ENCODE measurements around the gene TSPAN3. TPM values are rescaled to one million over a fixed set of nuclear protein-coding genes. Genes with fewer than 3 reads are reported as not detected.

The TSPAN3 gene
- total RNA-seq, 2 experiments from 2014 or later: 14.7 to 15.5 TPM

DNA sequence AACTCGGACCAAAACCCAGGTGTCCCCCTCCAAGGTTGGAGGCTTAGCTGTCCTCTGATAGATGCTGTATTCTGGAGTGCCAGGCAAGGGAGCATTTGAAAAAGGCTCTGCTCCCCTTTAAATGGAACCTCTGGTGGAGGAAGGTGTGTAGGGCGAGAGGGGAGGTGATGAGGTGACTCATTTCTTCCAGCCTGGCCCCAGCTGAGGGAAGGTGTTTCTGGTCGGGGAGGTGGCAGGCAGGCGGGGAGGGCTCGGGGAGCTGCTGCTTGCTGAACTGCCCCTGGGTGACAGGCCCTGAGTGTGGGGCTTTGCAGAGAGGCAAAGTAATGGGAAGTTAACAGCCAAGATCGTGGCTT, 57.2 kb downstream of the TSPAN3 start:
- intact Hi-C loops (cut with DNase I, micrococcal nuclease): loop anchor here (2.0 to 5.0 kb wide), 2 partner anchors 17 to 41 kb away; no protein-coding TSS in a partner anchor
- DNase-seq (peak; percentile 52 to 92 (median 82)), ATAC-seq (ENCODE audit: poor library complexity) (peak; percentile 85)
- Histone ChIP-seq H3K4me3 (ENCODE audit: low read length) (peak overlapping the region; percentile 21), H3K27ac (ENCODE audit: low read depth in 1 of 2, low read length in 2 of 2) (peak overlapping the region; percentile 50 to 76), H3K9me3 (ENCODE audit: control insufficient read depth in 1 of 2, insufficient read depth in 1 of 2, low read length in 2 of 2) (no peaks in the 10 kb centered on the region), H3K27me3 (ENCODE audit: control insufficient read depth in 1 of 2, insufficient read depth in 2 of 2, low read length in 2 of 2) (no peaks in the 10 kb centered on the region), H3K36me3 (ENCODE audit: insufficient read depth, low read length) (peaks cover 39% of the 10 kb centered on the region), H3K4me1 (ENCODE audit: insufficient read depth, low read length) (peaks cover 99% of the 10 kb centered on the region)
- no peaks in the 10 kb centered on the region for H3K9me3 Mint-ChIP-seq
- H3K27me3 Mint-ChIP-seq: no peaks in the 10 kb centered on the region
- peak overlapping the region; percentile 88 for H3K4me3 Mint-ChIP-seq
- CTCF ChIA-PET: interaction anchor here (0.6 to 2.1 kb wide), 7 partner anchors 8 to 75 kb away, joined by 3 to 7 read pairs (median 5); partner anchors contain the start of gene PSTPIP1
- TF ChIP-seq, protein P1, sequence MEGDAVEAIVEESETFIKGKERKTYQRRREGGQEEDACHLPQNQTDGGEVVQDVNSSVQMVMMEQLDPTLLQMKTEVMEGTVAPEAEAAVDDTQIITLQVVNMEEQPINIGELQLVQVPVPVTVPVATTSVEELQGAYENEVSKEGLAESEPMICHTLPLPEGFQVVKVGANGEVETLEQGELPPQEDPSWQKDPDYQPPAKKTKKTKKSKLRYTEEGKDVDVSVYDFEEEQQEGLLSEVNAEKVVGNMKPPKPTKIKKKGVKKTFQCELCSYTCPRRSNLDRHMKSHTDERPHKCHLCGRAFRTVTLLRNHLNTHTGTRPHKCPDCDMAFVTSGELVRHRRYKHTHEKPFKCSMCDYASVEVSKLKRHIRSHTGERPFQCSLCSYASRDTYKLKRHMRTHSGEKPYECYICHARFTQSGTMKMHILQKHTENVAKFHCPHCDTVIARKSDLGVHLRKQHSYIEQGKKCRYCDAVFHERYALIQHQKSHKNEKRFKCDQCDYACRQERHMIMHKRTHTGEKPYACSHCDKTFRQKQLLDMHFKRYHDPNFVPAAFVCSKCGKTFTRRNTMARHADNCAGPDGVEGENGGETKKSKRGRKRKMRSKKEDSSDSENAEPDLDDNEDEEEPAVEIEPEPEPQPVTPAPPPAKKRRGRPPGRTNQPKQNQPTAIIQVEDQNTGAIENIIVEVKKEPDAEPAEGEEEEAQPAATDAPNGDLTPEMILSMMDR (IDR thresholded peaks at IDR 0.05): no peak
- peak overlapping the region; percentile 98 for H3K27ac Mint-ChIP-seq
- POLR2A ChIA-PET: interaction anchor here (0.8 to 8.5 kb wide), 7 partner anchors 9 to 83 kb away, joined by 3 to 124 read pairs (median 5); partner anchors contain the start of gene PSTPIP1
- H3K36me3 Mint-ChIP-seq (ENCODE audit: low read depth): peaks cover 58% of the 10 kb centered on the region
- peaks cover 85% of the 10 kb centered on the region for H3K4me1 Mint-ChIP-seq (ENCODE audit: low read depth)

DNA sequence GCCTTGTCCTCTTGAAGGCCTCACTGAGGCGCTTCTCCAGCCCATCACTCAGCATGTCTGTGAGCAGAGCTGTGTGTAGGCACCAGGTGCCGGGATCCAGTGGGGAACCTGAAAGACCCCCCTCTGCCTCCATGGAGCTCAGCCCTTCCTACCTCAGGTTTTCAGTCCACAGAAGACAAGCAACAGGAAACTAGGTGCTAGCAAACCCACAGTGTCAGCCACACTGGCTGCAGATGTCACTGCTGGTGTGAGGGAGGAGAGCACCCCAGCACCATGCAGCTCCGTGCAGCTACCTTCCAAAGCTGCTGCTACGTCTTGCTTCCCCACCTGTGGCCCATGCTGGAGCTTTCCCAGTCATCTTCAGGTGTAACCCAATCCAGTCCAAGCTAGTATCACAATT, 58.0 kb downstream of the TSPAN3 start:
- peaks cover 34% of the 10 kb centered on the region for H3K36me3 ChIP-seq (ENCODE audit: insufficient read depth, low read length)
- TF ChIP-seq, protein P1 (IDR thresholded peaks at IDR 0.05): no peak
- Mint-ChIP-seq H3K27ac (peak overlapping the region; percentile 98), H3K27me3 (no peaks in the 10 kb centered on the region), H3K4me3 (peak overlapping the region; percentile 79), H3K36me3 (ENCODE audit: low read depth) (peaks cover 53% of the 10 kb centered on the region), H3K4me1 (ENCODE audit: low read depth) (peaks cover 83% of the 10 kb centered on the region), H3K9me3 (no peaks in the 10 kb centered on the region)
- peaks cover 99% of the 10 kb centered on the region for H3K4me1 ChIP-seq (ENCODE audit: insufficient read depth, low read length)
- intact Hi-C loops (cut with DNase I, micrococcal nuclease): loop anchor here (2.0 to 5.0 kb wide), 2 partner anchors 16 to 41 kb away; no protein-coding TSS in a partner anchor
- H3K9me3 ChIP-seq (ENCODE audit: control insufficient read depth in 1 of 2, insufficient read depth in 1 of 2, low read length in 2 of 2): no peaks in the 10 kb centered on the region
- H3K27me3 ChIP-seq (ENCODE audit: control insufficient read depth in 1 of 2, insufficient read depth in 2 of 2, low read length in 2 of 2): no peaks in the 10 kb centered on the region
- peak overlapping the region; percentile 21 for H3K4me3 ChIP-seq (ENCODE audit: low read length)
- peak overlapping the region; percentile 46 to 76 for H3K27ac ChIP-seq (ENCODE audit: low read depth in 1 of 2, low read length in 2 of 2)
- ATAC-seq (ENCODE audit: poor library complexity): peak; percentile 71
- DNase-seq: peak; percentile 28 to 81 (median 54)
- ChIA-PET CTCF (interaction anchor here (0.6 to 2.1 kb wide), 5 partner anchors 9 to 39 kb away, joined by 3 to 7 read pairs (median 6); no protein-coding TSS in a partner anchor), POLR2A (interaction anchor here (0.7 to 8.5 kb wide), 7 partner anchors 9 to 28 kb away, joined by 3 to 124 read pairs (median 5); partner anchors contain the start of gene PSTPIP1)

DNA sequence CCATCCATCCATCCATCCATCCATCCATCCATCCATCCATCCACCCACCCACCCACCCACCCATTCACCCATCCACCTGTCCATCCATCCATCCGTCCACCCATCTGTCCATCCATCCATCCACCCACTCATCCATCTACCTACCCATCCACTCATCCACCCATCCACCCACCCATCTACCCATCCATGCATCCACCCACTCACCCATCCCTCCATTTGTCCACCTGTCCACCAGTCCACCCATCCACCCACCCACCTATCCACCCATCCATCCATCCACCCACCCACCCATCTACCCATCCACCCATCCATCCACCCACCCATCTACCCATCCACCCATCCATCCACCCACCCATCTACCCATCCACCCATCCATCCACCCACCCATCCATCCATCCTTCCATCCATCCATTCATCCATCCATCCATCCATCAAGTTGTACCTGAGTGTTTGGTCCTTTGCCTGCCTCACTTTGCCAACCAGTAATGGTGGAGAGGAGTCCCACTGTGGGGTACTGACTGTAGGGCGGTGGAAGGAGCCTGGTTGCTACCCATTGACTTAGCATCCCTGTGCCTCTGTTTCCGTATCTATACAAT, 58.7 kb downstream of the TSPAN3 start:
- Mint-ChIP-seq H3K27me3 (no peaks in the 10 kb centered on the region), H3K9me3 (no peaks in the 10 kb centered on the region), H3K27ac (peak overlapping the region; percentile 98), H3K4me1 (ENCODE audit: low read depth) (peaks cover 79% of the 10 kb centered on the region), H3K36me3 (ENCODE audit: low read depth) (peaks cover 47% of the 10 kb centered on the region), H3K4me3 (peak overlapping the region; percentile 79)
- intact Hi-C loops (cut with DNase I, micrococcal nuclease): loop anchor here (2.0 to 5.0 kb wide), 2 partner anchors 15 to 40 kb away; no protein-coding TSS in a partner anchor
- POLR2A ChIA-PET: interaction anchor here (0.6 to 8.5 kb wide), 8 partner anchors 8 to 101 kb away, joined by 3 to 124 read pairs (median 4); partner anchors contain the start of gene PSTPIP1
- peaks cover 98% of the 10 kb centered on the region for H3K4me1 ChIP-seq (ENCODE audit: insufficient read depth, low read length)
- H3K36me3 ChIP-seq (ENCODE audit: insufficient read depth, low read length): peaks cover 30% of the 10 kb centered on the region
- TF ChIP-seq, protein P1 (IDR thresholded peaks at IDR 0.05): no peak
- H3K27ac ChIP-seq (ENCODE audit: low read depth in 1 of 2, low read length in 2 of 2): peak overlapping the region; percentile 46 to 76
- no peaks in the 10 kb centered on the region for H3K27me3 ChIP-seq (ENCODE audit: control insufficient read depth in 1 of 2, insufficient read depth in 2 of 2, low read length in 2 of 2)
- no peak overlapping the region for H3K4me3 ChIP-seq (ENCODE audit: low read length)
- H3K9me3 ChIP-seq (ENCODE audit: control insufficient read depth in 1 of 2, insufficient read depth in 1 of 2, low read length in 2 of 2): no peaks in the 10 kb centered on the region
- DNase-seq: no peak
- CTCF ChIA-PET: interaction anchor here (0.6 to 2.1 kb wide), 2 partner anchors 10 to 12 kb away, joined by 3 to 6 read pairs; no protein-coding TSS in a partner anchor
- ATAC-seq (ENCODE audit: poor library complexity): no peak
